PC-3 (cell line): Measurements from ENCODE around the gene PIKFYVE.

Experiments used
- EZH2 ChIP-seq: fragments of 300-600 bp; sonication (generic); IDR thresholded peaks from one replicate; pipeline ENCODE4 v1.6.1; 2017; ENCODE audit warnings: antibody characterized with exemption, mild to moderate bottlenecking, low read length; ENCODE audit not compliant: unreplicated experiment
- EZH2phosphoT487 ChIP-seq: fragments of 300-600 bp; sonication (generic); IDR thresholded peaks from 2 replicates; pipeline ENCODE4 v1.6.1; 2018; ENCODE audit warnings: mild to moderate bottlenecking, antibody characterized with exemption, low read length, borderline replicate concordance
- TF ChIP-seq, protein P1 (sequence below): fragments of 300-600 bp; sonication (generic); conservative IDR thresholded peaks from 2 replicates; pipeline ENCODE4 v1.5.1; 2017; ENCODE audit warnings: antibody characterized with exemption, low read depth, mild to moderate bottlenecking, low read length

DNA sequence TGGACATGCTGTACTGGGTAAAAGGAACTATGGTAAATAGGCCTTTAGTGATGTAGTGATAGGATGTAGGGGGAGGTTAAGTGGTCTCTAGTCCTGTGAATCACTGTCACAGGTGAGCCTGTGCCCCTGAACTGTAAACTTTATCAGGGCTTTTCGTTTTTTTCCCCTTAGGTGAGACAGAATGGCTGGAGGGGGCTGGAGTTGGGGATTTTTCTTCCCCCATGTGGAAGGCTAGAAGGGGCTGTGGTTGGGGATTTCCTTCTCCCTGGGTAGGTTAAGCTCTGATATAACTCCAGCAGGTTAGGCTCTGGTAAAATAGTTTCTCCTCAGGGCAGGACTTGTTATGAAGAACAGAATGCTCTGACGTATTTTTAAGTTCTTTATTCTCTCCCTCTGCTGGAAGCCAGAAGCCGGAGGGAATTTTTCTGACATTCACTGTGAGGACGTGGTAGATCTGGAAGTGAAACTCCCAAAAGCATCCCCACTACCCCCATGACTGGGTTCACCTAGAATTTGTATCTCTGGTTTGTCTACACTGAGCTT is 28.5 kb downstream of the PIKFYVE start:
- no peak for TF ChIP-seq EZH2
- TF ChIP-seq EZH2phosphoT487, result no peak
- TF ChIP-seq, protein P1, sequence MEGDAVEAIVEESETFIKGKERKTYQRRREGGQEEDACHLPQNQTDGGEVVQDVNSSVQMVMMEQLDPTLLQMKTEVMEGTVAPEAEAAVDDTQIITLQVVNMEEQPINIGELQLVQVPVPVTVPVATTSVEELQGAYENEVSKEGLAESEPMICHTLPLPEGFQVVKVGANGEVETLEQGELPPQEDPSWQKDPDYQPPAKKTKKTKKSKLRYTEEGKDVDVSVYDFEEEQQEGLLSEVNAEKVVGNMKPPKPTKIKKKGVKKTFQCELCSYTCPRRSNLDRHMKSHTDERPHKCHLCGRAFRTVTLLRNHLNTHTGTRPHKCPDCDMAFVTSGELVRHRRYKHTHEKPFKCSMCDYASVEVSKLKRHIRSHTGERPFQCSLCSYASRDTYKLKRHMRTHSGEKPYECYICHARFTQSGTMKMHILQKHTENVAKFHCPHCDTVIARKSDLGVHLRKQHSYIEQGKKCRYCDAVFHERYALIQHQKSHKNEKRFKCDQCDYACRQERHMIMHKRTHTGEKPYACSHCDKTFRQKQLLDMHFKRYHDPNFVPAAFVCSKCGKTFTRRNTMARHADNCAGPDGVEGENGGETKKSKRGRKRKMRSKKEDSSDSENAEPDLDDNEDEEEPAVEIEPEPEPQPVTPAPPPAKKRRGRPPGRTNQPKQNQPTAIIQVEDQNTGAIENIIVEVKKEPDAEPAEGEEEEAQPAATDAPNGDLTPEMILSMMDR, result no peak
